GM19193 (cell line): ENCODE measurements around the gene PCSK7.

Source experiments
- POLR2A ChIP-seq: IDR thresholded peaks from 4 replicates; pipeline ENCODE4 v1.6.1; 2011; ENCODE audit not compliant: insufficient read depth, insufficient read length; ENCODE audit errors: extremely low read depth

Gene PCSK7, protein sequence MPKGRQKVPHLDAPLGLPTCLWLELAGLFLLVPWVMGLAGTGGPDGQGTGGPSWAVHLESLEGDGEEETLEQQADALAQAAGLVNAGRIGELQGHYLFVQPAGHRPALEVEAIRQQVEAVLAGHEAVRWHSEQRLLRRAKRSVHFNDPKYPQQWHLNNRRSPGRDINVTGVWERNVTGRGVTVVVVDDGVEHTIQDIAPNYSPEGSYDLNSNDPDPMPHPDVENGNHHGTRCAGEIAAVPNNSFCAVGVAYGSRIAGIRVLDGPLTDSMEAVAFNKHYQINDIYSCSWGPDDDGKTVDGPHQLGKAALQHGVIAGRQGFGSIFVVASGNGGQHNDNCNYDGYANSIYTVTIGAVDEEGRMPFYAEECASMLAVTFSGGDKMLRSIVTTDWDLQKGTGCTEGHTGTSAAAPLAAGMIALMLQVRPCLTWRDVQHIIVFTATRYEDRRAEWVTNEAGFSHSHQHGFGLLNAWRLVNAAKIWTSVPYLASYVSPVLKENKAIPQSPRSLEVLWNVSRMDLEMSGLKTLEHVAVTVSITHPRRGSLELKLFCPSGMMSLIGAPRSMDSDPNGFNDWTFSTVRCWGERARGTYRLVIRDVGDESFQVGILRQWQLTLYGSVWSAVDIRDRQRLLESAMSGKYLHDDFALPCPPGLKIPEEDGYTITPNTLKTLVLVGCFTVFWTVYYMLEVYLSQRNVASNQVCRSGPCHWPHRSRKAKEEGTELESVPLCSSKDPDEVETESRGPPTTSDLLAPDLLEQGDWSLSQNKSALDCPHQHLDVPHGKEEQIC

DNA sequence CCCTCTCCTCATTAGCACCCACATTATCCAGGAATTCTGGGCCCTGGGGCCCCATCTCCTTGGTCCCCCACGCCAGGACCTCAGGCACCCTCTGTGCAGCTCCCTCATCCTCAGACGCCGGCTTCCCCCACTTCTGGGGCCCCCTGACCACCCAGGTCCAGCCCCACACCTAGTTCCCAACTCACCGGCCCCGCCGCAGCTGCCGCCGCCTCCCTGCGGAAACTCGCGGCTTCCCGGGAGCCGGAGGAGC lies at the start of gene PCSK7:
TSS of gene PCSK7 (minus strand) at position 232 of the 250 bp plus-strand sequence. CDS start 2,229 bp downstream, outside the sequence.
- no peak for TF ChIP-seq POLR2A

DNA sequence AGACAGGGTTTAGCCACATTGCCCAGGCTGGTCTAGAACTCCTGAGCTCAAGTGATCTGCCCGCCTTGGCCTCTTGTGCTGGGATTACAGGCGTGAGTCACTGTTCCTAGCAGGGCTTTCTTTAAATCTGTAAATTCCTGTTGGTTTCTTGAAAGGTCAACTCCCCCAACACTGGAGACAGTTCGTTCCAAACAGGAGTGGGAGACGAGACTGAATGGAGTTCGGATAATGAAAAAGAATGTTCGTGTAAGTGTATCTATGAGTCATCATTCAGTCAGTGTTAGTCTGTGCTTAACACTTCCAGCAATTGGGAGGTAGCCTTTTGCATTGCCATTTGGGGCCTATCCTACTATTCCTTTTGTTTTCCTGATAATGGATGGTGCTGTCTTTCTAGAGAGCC lies 49.3 kb upstream of the PCSK7 start:
- TF ChIP-seq POLR2A = no peak

DNA sequence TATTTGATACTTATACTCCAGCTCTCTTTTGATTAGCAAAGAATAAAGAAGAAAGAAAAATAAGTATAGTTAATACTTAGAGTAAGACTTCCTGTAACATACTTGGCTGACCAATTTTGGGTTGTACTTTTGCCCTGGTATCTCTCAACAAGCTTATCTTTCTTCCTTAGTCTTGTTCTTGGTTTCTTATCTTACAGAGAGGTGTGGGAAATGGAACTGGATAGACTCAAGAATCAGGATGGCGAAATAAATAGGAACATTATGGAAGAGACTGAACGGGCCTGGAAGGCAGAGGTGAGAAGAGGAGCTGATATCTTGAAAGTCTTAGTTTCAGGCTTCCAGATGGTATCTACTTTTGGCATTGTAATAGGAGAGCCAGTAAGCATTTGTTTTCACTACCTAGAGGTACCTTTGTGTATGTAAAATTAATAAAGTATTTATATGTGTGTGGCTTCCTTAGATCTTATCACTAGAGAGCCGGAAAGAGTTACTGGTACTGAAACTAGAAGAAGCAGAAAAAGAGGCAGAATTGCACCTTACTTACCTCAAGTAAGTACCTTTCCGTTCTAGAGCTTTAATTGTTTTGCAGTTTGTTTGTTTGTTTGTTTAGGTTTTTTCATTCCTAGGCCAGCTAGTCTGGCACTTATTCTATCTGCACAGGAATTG lies 48.0 kb upstream of the PCSK7 start:
- TF ChIP-seq POLR2A = no peak

DNA sequence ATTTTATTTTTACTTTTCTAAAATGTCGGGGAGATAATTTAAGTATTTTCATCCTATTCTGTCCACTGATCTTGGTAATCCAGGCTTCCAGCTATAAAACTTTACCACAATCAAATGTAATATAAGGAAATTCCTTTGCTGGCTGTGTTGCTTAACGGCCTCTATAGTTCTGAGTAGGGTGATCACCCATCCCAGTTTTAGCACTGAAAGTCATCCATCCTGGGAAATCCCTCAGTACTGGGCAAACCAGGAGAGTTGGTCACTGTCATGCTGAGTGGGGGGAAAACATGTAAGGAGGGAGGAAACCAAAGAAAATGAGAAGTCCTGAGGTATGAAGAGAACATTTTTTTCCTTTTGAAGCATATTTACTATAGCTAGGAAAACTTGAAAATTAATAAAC lies 46.5 kb upstream of the PCSK7 start:
- no peak for TF ChIP-seq POLR2A

DNA sequence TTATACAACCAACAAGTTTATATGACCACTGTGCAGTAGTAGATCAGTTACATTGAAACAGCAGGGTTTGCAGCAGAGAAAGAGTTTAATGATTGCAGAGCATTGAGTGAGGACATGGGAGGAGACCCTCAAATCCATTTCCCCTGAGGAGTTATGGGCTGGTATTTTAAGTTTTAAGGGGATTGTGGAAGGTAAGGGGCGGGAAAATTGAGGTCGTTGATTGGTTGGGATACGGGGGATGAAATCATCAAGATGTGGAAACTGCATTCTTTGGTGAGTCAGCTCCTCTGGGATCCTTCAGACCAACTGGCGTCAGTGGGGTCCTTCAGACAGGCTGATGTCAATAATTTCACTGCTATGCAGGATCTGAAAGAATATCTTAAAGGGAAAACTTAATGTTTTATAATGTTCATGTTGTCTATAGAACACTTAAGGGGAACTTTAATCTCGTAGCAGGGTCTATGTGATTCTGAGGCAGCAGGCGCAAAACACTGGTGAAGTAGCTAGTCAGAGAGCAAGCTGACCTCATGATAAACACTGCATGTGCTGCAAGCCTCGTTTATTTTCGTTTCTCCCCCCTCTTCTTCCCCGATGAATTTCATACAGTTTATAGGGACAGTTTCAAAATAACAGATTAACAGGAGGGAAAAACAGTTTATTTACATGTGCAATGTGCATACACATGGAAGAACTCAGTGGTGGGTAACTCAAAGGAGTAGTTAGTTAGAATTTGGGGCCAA lies 41.8 kb upstream of the PCSK7 start:
- TF ChIP-seq POLR2A = no peak

DNA sequence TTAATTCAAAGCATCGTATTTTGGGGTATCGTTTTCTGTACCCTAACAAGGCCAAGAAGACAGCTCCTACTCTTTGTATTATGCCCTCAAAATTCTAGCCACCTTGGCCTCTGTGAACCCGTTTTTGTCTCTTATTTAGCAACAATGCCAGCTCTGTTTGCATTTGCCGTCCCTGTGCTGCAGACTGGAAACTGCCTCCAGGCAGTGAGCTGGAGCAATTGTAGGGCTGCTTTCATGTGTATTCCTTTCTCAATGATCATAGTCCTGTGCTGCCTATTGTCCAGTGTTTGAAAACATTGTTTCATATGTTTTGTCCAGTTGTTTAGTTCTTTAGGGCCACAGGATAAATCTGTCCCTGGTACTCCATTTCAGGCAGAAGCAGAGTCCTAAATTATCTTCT lies 39.3 kb upstream of the PCSK7 start:
- TF ChIP-seq POLR2A = no peak

DNA sequence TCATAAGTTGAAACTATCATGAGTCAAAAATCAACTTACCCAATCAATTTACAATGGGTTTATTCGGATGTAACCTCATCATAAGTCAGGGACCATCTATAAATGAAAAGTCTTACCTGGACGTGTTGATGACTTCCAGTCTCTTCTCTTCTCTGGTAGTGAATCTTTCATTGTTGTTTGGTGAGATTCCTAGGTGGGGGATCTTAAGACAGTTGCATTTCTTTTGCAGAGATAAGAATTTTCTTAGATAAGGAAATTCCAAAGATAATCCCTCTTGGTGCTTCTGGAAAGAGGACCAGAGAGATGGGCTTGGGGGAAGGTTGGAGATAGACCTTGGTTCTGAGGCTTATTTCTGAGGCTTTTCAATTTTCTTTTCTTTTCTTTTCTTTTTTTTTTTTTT lies 38.0 kb upstream of the PCSK7 start:
- TF ChIP-seq POLR2A = no peak

DNA sequence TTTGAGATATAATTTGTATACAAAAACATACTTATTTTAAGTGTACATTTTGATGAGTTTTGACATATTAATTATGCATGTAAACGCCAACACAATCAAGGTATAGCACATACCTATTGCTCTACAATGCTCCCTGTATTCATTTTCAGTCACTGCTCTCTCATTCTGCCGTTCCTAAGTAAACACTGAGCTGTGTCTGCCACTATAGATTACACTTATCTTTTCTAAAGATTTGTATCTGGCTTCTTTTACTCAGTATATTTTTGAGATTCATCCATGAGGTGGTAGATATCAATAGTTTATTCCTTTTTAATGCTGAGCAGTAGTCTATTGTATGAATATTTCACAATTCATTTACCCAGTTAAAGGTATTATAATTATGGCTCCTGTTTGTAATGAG lies 33.9 kb upstream of the PCSK7 start:
- no peak for TF ChIP-seq POLR2A

DNA sequence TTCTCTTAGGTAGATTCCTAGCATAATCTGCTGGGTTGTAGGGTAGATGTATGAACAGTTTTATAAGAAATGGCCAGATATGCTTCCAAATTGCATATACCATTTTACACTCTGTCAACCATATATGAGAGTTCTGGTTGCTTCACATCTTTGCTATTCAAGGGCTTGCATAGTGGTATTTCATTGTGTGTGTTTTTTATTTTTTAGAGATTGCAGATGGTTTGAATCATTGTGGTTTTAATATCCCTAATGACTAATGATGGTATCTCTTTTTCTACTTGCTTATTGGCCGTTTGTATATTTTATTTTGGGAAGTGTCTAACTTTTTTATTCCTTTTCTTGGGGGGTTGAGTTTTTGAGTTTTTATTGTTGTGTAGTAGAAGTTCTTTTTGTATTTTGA lies 27.5 kb upstream of the PCSK7 start:
- no peak for TF ChIP-seq POLR2A

DNA sequence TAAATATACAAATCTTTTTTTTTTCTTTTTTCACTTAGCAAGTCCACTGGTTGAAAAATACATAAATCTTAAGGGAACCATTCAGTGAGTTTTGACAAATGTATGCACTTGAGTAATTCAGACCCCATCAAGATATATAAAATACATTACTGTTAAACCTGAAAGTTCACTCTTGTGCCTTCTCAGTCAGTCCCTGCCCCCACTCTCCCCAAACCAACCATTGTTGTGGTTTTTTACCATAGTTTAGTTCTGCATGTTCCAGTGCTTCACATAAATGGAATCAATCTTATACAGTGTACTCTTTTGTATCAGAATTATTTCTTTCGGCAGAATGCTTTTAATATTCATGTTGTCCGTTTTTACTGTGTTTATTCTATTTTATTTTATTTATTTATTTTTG lies 26.7 kb upstream of the PCSK7 start:
- TF ChIP-seq POLR2A = no peak

DNA sequence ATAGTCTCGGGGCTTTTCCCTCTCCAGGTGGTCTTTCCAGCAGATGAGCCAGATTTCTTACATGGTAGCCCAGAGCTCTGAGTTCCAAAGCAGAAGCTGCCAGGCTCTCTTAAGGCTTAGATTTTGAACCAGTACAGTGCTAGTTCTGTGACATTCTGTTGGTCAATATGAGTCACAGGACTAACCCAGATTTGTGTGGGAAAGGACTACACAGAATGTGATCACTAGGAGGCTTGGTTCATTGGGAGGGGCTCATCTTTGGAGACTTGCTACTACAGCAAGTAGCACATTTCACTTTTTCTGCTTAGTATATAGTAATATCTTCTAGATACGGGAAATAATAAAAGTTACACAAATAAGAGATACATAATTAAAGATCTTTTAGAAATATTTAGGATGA lies 24.7 kb upstream of the PCSK7 start:
- TF ChIP-seq POLR2A = no peak

DNA sequence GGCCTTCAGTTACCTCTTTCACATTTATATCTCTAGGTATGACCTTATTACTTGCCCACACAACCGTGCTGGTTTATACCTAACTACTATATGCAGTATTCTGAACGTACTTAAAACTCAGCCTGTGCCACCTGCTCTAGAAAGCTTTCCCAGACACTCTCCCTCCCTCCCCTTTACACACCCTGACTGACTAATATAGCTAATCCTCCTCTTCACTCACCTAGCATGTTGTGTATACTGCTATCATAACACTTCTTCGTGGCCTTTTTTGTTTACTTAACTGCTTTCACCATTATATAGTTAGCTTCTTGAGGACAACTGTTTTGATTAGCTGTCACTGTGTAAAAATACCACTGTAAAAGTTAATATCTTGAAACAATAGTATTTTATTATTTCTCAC lies 24.1 kb upstream of the PCSK7 start:
- TF ChIP-seq POLR2A = no peak

DNA sequence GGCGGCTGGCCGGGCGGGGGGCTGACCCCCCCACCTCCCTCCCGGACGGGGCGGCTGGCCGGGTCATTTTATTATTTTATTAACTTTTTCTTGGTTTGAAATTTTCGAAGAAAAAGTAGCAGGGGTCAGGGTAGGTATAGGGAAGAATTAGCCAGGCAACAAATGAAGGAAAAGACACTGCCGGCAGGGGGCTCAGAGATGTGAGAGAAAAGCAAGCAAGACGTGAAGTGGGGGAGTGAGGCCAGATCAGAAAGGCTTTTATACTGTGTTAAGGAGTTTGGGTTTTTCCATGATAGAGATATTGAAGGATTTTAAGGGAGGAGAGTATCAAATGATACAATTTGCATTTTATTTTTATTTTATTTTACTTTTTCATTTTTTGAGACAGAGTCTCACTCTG lies 19.6 kb upstream of the PCSK7 start:
- TF ChIP-seq POLR2A = no peak

DNA sequence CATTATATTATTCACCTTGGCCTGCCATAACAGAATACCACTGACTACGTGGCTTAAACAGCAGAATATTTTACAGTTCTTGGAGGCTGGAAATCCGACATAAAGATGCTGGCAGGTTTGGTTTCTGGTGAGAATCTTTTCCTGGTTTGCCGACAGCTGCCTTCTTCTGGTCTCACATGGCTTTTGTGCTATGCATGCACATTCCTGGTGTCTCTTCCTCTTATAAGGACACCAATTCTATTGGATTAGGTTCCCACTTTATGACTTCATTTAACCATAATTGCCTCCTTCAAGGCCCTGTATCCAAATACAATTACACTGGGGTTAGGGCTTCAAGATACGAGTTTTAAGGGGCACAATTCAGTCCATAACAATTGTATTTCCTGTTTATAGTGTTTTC lies 17.7 kb upstream of the PCSK7 start:
- no peak for TF ChIP-seq POLR2A

DNA sequence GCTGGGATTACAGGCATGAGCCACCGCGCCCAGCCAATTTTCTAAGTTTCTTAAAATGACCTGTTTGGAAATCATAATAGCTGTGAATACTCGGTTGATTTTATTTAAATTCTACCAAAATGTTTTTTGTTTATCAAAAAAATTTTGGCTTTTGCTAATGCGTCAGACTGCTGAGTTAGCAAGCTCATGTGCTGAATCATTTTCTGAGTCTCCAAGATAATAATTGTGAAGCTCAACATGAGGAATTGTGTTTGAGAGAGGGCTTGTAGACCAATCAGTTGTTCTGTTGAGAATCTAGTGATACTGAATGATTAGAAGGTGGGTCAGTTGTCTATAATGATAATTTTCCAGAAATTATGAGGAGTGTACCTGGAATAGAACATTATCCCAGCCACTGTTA lies 16.5 kb upstream of the PCSK7 start:
- no peak for TF ChIP-seq POLR2A
